ENCODE measurements around the gene EN1.
A peak's percentile ranks its signal among the peaks of the same experiment; 100 is the strongest.

EN1 gene

GRCh38 chr2:118846953-118847761 lies at the start of gene EN1:
EN1 (minus strand) TSS chr2:118847648; CDS start chr2:118847167, 481 bp downstream.
- POLR2A ChIA-PET: no interaction called here
- DNase-seq (ENCODE audit: extremely low spot score): no peak
- TF ChIP-seq CTCF (IDR thresholded peaks at IDR 0.05; ENCODE audit: control extremely low read depth, extremely low read depth, low read depth, missing control alignments): no peak
- CTCF ChIA-PET: interaction anchor here (1.1 to 2.6 kb wide), 3 partner anchors 9 to 625 kb away, joined by 3 to 10 read pairs (median 6); no protein-coding TSS in a partner anchor

- TF ChIP-seq CTCF (IDR thresholded peaks at IDR 0.05; ENCODE audit: control extremely low read depth, extremely low read depth, low read depth, missing control alignments): no peak
- DNase-seq (ENCODE audit: extremely low spot score): no peak
- ChIA-PET POLR2A (no interaction called here), CTCF (interaction anchor here (5.6 kb wide), 1 partner anchor 10 kb away, joined by 40 read pairs; no protein-coding TSS in a partner anchor)
Measured at GRCh38 chr2:118893100-118893499, 45.7 kb upstream of the EN1 start.

GRCh38 chr2:118889995-118890394 lies 42.5 kb upstream of the EN1 start:
- TF ChIP-seq CTCF (IDR thresholded peaks at IDR 0.05; ENCODE audit: control extremely low read depth, extremely low read depth, low read depth, missing control alignments): no peak
- POLR2A ChIA-PET: no interaction called here
- no peak for DNase-seq (ENCODE audit: extremely low spot score)
- CTCF ChIA-PET: no interaction called here

- DNase-seq (ENCODE audit: extremely low spot score): no peak
- no peak for TF ChIP-seq CTCF (IDR thresholded peaks at IDR 0.05; ENCODE audit: control extremely low read depth, extremely low read depth, low read depth, missing control alignments)
- ChIA-PET POLR2A (no interaction called here), CTCF (interaction anchor here (0.7 to 6.2 kb wide), 15 partner anchors 9 to 414 kb away, joined by 3 to 97 read pairs (median 3); no protein-coding TSS in a partner anchor)
Measured at GRCh38 chr2:118883792-118884191, 36.3 kb upstream of the EN1 start.

- CTCF ChIA-PET: interaction anchor here (0.7 to 6.2 kb wide), 37 partner anchors 10 to 695 kb away, joined by 3 to 97 read pairs (median 6); partner anchors contain the start of genes EN1, MARCO and TMEM37
- TF ChIP-seq CTCF (IDR thresholded peaks at IDR 0.05; ENCODE audit: control extremely low read depth, extremely low read depth, low read depth, missing control alignments): peak; percentile 92
- POLR2A ChIA-PET: no interaction called here
- peak; percentile 62 for DNase-seq (ENCODE audit: extremely low spot score)
Measured at GRCh38 chr2:118882693-118883336, 35.4 kb upstream of the EN1 start.

- peak; percentile 86 for TF ChIP-seq CTCF (IDR thresholded peaks at IDR 0.05; ENCODE audit: control extremely low read depth, extremely low read depth, low read depth, missing control alignments)
- DNase-seq (ENCODE audit: extremely low spot score): peak; percentile 60
- CTCF ChIA-PET: interaction anchor here (0.7 to 6.2 kb wide), 58 partner anchors 10 to 684 kb away, joined by 3 to 97 read pairs (median 5); partner anchors contain the start of genes C2orf76, DBI, EN1 and MARCO
- POLR2A ChIA-PET: no interaction called here
Measured at GRCh38 chr2:118881490-118882129, 34.2 kb upstream of the EN1 start.
